DMS53 treated with DMSO at 0.1 percent for 48 hours (cell line): ENCODE data around the gene TSPAN13.
A peak's percentile ranks its signal among the peaks of the same experiment; 100 is the strongest.

Experiments
- DNase-seq: peaks from one replicate; lab custom pipeline; 2025; ENCODE audit not compliant: unreplicated experiment; lab: John Stamatoyannopoulos, UW

TSPAN13 gene

GRCh38 chr7:16753102-16753931, at the start of gene TSPAN13:
TSS of gene TSPAN13 (plus strand) at chr7:16753755. CDS start at chr7:16753968, 213 bp downstream.
- DNase-seq: peak; percentile 96

- no peak for DNase-seq
These were observed 45.0 kb upstream of the TSPAN13 start for GRCh38 chr7:16708511-16708910.

- no peak for DNase-seq
These were observed 44.6 kb upstream of the TSPAN13 start for GRCh38 chr7:16708980-16709379.

- no peak for DNase-seq
These were observed 42.9 kb upstream of the TSPAN13 start for GRCh38 chr7:16710651-16711050.

GRCh38 chr7:16711730-16712129, 41.8 kb upstream of the TSPAN13 start:
- no peak for DNase-seq

GRCh38 chr7:16712916-16713315, 40.6 kb upstream of the TSPAN13 start:
- no peak for DNase-seq

GRCh38 chr7:16715928-16716327, 37.6 kb upstream of the TSPAN13 start:
- no peak for DNase-seq

GRCh38 chr7:16718111-16718656, 35.4 kb upstream of the TSPAN13 start:
- no peak for DNase-seq

GRCh38 chr7:16719699-16720098, 33.9 kb upstream of the TSPAN13 start:
- no peak for DNase-seq

- DNase-seq: no peak
These were observed 32.0 kb upstream of the TSPAN13 start for GRCh38 chr7:16721541-16721940.

- no peak for DNase-seq
These were observed 29.2 kb upstream of the TSPAN13 start for GRCh38 chr7:16724344-16724743.

GRCh38 chr7:16726189-16726588, 27.4 kb upstream of the TSPAN13 start:
- peak; percentile 41 for DNase-seq

GRCh38 chr7:16727736-16728135, 25.8 kb upstream of the TSPAN13 start:
- no peak for DNase-seq

- DNase-seq: no peak
These were observed 24.7 kb upstream of the TSPAN13 start for GRCh38 chr7:16728811-16729210.

GRCh38 chr7:16729541-16729940, 24.0 kb upstream of the TSPAN13 start:
- no peak for DNase-seq

GRCh38 chr7:16730937-16731336, 22.6 kb upstream of the TSPAN13 start:
- DNase-seq: no peak

- no peak for DNase-seq
These were observed 20.7 kb upstream of the TSPAN13 start for GRCh38 chr7:16732828-16733227.

- no peak for DNase-seq
These were observed 19.3 kb upstream of the TSPAN13 start for GRCh38 chr7:16734148-16734726.

GRCh38 chr7:16735020-16735419, 18.5 kb upstream of the TSPAN13 start:
- no peak for DNase-seq

GRCh38 chr7:16738011-16738688, 15.4 kb upstream of the TSPAN13 start:
- no peak for DNase-seq

GRCh38 chr7:16739863-16740622, 13.5 kb upstream of the TSPAN13 start:
- no peak for DNase-seq
